ENCODE results near the gene VIPR2. TPM values are rescaled to one million over a fixed set of nuclear protein-coding genes. Genes with fewer than 3 reads are reported as not detected.

VIPR2 gene
- total and polyA plus RNA-seq, 4 donors, result 0.02 to 0.91 (median 0.73) TPM

DNA sequence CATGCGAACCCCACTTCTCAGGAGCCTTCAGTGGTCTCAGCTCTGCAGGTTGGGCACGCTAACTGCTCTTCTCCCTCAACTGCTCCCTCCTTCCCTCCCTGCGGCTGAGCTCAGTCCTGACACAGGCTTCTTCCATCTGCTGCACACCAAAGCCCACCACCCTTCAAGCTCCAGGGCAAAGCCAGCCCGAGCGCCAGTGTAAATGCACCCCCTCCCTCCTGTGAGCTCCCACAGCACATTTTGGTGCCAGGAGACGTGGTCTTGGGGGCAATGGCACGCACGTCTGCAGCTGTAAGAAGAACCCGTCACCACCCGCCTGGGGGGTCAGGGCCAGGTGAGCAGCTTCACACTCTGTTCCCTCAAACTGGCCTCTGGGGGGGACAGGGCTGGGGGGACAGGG is 15.9 kb downstream of the VIPR2 start:
- Histone ChIP-seq H3K4me3 (no peak overlapping the region), H3K27me3 (ENCODE audit: control insufficient read depth in 3 of 3, insufficient read depth in 3 of 3, low read length in 2 of 3) (peaks cover 0 to 13% (median 7%) of the 10 kb centered on the region in 3 donors), H3K9ac (ENCODE audit: insufficient read depth in 1 of 2, low read length in 2 of 2) (no peak overlapping the region), H3K4me1 (ENCODE audit: control insufficient read depth in 5 of 5, insufficient read depth in 5 of 5, low read length in 5 of 5) (no peaks in the 10 kb centered on the region), H3K27ac (ENCODE audit: low read depth in 1 of 2, low read length in 1 of 2) (no peak overlapping the region), H3K9me3 (ENCODE audit: control insufficient read depth in 4 of 4, insufficient read depth in 3 of 4, low read length in 3 of 4) (no peaks in the 10 kb centered on the region), H3K36me3 (ENCODE audit: control insufficient read depth in 4 of 4, insufficient read depth in 4 of 4, low read length in 4 of 4) (no peaks in the 10 kb centered on the region)
- 87 to 91% methylated on average over 10 of the region's 10 CpGs for WGBS, 2 donors
- ATAC-seq (ENCODE audit: insufficient read depth, low FRiP score), result no peak
- no peak for DNase-seq
- TF ChIP-seq, protein P1, sequence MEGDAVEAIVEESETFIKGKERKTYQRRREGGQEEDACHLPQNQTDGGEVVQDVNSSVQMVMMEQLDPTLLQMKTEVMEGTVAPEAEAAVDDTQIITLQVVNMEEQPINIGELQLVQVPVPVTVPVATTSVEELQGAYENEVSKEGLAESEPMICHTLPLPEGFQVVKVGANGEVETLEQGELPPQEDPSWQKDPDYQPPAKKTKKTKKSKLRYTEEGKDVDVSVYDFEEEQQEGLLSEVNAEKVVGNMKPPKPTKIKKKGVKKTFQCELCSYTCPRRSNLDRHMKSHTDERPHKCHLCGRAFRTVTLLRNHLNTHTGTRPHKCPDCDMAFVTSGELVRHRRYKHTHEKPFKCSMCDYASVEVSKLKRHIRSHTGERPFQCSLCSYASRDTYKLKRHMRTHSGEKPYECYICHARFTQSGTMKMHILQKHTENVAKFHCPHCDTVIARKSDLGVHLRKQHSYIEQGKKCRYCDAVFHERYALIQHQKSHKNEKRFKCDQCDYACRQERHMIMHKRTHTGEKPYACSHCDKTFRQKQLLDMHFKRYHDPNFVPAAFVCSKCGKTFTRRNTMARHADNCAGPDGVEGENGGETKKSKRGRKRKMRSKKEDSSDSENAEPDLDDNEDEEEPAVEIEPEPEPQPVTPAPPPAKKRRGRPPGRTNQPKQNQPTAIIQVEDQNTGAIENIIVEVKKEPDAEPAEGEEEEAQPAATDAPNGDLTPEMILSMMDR (IDR thresholded peaks at IDR 0.05; ENCODE audit: control extremely low read depth, extremely low read depth), result no peak

DNA sequence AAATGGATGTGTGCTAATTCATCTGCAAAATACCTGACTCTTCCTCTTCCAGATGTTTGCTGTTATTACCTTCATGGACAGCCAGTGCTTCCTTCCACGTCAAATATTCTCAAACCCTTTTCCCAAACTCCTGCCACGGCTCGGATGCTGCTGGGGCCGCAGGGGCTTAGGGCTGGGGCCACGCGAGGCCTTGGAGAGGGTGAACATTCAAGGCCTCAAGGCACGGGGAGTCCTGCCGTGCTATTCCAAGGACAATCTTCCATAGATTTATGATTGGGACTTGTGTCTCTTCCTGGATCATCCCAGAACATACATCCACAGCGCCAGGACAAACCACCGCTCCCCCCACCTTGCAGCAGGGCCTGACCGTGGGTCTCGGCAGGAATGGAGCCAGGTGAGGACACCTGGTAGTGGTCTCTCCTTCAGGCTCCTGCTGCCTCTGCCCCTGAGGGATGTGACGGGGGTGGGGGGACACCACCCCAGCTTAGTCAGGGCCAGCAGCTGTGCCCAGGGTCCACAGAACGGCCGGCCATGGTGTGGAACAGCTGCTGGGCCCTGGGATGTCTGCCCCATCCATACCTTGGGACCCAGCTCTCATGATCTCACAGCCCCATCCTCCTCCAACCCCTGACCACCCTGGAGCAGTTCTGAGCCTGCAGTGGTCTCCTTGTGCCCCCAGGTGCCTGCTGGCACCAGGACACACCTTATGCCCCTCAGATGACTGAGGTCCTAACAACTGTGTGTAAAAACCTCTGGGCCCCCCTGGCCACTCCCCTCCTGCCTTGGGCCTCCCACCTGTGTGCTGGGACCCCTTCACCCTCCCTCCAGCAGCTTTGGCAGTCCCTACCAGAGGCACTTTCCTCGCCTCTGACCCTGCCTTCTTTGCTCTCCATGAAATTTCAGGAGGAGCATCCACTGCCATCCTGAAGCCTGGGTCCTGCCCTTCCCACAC is 16.7 kb downstream of the VIPR2 start:
- Histone ChIP-seq H3K36me3 (ENCODE audit: control insufficient read depth in 4 of 4, insufficient read depth in 4 of 4, low read length in 4 of 4) (no peaks in the 10 kb centered on the region), H3K4me3 (no peak overlapping the region), H3K4me1 (ENCODE audit: control insufficient read depth in 5 of 5, insufficient read depth in 5 of 5, low read length in 5 of 5) (no peaks in the 10 kb centered on the region), H3K27me3 (ENCODE audit: control insufficient read depth in 3 of 3, insufficient read depth in 3 of 3, low read length in 2 of 3) (peaks cover 0 to 13% (median 7%) of the 10 kb centered on the region in 3 donors), H3K9ac (ENCODE audit: insufficient read depth in 1 of 2, low read length in 2 of 2) (no peak overlapping the region), H3K27ac (ENCODE audit: low read depth in 1 of 2, low read length in 1 of 2) (no peak overlapping the region), H3K9me3 (ENCODE audit: control insufficient read depth in 4 of 4, insufficient read depth in 3 of 4, low read length in 3 of 4) (no peaks in the 10 kb centered on the region)
- ATAC-seq (ENCODE audit: insufficient read depth, low FRiP score), result no peak
- TF ChIP-seq, protein P1 (IDR thresholded peaks at IDR 0.05; ENCODE audit: control extremely low read depth, extremely low read depth), result no peak
- 87 to 90% methylated on average over 15 to 16 of the region's 16 CpGs for WGBS, 2 donors
- DNase-seq, result no peak

DNA sequence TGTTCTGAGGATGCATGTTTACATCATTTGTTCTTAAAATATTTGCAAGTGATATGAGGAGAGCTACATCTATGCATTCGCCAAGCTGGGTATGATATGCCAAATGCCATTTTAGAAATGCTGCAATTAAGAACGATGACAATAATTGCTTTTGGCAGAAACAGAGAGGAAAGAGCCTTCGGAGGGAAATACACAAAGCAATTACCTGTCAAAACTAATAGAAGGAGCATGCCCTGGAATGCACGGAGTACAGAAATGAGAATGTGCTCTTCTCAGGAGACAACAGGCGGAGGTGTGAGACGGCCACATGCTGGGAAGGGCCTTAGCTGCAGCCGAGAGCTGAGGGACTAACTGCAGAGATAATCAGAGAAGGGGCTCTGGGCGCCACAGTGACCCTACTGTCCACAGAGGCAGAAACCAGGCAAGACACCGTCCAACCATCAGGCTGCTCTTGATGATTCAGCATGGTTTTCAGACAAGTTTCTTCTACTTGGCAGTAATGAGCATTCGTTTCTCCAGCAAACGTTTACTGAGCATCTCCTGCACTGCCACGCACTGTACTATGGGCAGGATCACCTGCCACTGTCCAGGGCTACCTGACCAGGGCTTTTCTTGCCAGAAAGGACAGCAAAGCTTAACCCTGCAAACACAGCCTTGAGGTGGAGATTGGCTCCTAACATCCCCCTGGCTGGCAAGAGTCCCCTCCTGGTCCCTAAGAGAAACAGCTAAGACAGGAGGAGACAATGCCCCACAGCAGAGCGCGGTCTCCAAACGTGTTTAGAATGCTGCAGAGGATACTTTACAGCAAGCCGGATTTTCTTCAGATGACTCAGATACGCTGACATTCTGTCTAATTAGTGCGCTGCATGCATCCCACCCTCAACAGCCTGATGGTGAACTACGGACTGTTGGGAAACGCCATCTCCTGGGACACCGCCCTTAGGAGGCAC is 18.1 kb downstream of the VIPR2 start:
- no peaks in the 10 kb centered on the region for H3K36me3 ChIP-seq (ENCODE audit: control insufficient read depth in 4 of 4, insufficient read depth in 4 of 4, low read length in 4 of 4)
- H3K9me3 ChIP-seq (ENCODE audit: control insufficient read depth in 4 of 4, insufficient read depth in 3 of 4, low read length in 3 of 4), result no peaks in the 10 kb centered on the region
- H3K27me3 ChIP-seq (ENCODE audit: control insufficient read depth in 3 of 3, insufficient read depth in 3 of 3, low read length in 2 of 3), result peaks cover 0 to 13% (median 7%) of the 10 kb centered on the region in 3 donors
- DNase-seq (no peak), ATAC-seq (ENCODE audit: insufficient read depth, low FRiP score) (no peak)
- TF ChIP-seq, protein P1 (IDR thresholded peaks at IDR 0.05; ENCODE audit: control extremely low read depth, extremely low read depth), result no peak
- H3K9ac ChIP-seq (ENCODE audit: insufficient read depth in 1 of 2, low read length in 2 of 2), result no peak overlapping the region
- WGBS, 2 donors, result 77 to 86% methylated on average over 21 of the region's 21 CpGs
- no peak overlapping the region for H3K27ac ChIP-seq (ENCODE audit: low read depth in 1 of 2, low read length in 1 of 2)
- no peaks in the 10 kb centered on the region for H3K4me1 ChIP-seq (ENCODE audit: control insufficient read depth in 5 of 5, insufficient read depth in 5 of 5, low read length in 5 of 5)
- H3K4me3 ChIP-seq, result no peak overlapping the region

All from lung (tissue), 12 donors.